ENCODE results near the gene CDC40.
"Not testable (repeated sequence)": the region's sequence is repeated elsewhere in the genome, so short reads cannot be mapped to it uniquely, and the experiment has no call there.

Gene CDC40

DNA sequence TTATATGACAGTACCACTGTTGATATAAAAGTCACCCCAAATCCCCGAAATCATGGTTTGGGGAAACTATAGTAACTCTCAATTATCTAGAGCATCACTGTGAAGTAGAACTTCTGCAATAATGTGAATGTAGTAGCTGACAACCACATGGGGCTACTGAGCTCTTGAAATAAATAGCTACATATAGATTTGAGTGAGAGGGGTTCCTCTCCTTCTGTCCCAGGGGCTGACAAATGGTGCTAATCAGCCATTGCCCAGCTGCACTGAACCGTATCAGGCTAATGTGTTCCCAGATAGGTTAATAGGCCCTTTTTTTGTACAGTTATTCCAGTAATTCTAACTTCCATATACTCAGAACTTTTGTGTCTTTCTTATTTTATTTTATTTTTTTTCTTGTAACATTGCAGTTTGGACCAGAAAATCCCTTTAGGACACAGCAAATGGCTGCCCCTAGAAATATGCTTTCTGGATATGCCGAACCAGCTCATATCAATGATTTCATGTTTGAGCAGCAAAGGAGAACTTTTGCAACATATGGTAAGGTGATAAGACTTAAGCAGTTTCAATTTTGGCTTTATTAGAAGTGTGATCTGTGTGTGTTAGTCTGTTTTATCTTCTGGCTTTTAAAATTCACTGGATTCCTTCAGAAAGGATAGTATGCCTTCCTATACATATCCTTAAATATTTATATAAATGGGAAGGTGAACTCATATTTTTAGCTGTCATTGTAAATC lies 21.1 kb downstream of the CDC40 start:
- peak; percentile 61 for DNase-seq

DNA sequence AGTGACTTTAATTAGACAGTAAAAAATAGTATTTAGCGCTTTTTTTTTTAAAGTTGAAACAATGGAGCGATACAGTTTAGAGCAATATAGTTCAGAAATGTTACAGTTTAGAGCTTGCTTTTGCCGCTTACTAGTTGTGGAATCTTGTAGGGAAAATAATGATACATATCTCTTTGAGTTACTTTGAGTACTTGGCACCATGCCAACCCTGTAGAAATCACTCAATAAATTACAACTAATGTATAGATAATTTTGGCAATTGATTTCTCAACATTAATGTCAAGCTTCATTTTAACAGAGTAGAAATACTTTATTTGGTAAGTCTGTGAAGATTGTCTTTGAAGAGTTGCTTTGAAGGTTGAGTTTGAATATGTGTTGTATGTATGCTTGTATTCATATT lies 27.4 kb downstream of the CDC40 start:
- no peak for DNase-seq

DNA sequence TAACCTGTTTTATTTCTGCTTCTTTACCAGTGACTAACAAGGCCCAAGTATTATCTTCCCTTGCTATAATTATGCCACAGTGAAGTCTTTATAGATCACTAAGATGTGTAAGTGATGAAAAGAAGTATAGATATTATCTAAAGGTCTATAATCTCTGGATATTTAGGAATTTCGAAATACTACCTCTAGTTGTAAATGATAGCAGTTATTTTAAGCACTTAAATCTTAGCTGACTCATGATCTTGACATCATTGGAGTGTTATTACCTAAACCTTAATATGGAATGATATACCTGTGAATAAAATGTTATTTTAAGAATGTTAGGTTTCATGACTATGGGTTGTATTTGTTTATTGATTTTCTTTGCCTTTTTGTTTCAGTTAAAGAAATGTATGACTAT lies 31.5 kb downstream of the CDC40 start:
- no peak for DNase-seq

DNA sequence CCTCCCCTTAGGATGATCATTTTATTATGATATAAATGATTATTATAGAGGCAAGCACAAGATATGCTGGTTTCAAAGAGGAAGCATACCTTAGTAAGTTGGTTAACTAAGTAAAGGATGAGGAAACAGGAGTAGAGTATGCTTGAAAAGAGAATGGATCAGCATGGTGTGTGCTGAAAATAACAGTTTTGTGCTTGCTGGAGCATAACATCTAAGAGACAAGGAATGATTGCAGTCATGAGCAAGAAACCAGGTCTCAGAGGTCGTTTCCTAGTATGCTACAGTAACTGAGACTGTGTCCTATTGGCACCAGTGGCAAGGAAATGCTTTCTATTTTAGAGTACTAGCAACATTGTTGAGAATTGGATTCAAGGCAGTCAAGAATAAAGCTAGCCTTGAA lies 34.1 kb downstream of the CDC40 start:
- no peak for DNase-seq

DNA sequence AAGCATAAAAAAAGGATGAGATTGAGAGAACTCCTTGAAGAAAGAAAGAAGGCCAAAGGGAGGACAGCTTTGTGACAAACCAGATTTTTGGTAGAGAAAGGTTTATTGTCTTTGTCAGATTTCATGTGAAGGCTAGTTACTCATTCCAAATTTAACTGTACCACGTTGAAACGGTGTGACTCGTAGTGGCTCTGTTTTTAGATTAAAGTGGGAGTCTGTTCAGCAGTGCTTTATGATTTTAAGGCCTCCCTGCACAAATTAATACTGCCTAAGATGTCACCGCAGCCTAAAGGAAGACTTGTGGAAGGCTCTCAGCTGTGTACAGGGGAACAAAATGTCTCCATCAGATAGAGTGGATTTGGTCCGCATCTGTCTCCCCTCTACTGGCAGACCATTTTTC lies 35.9 kb downstream of the CDC40 start:
- DNase-seq: no peak

DNA sequence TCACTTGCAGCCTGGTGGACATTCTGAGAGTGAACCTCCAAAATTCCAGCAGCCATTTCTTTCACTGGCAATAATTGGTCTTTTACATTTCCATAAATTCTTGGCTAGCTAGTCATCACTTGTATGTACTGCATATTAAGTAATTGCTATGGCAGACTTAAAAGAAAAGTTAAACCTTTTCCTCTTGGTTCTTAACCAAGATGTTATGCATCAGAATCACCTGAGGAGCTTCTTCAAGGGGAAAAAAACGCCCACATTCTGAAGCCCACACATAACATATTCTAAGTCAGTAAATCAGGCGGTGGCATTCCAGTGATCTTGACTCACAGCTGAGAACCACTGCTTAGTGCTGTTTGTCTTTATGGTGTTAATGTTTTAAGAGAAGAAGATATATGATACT lies 37.0 kb downstream of the CDC40 start:
- no peak for DNase-seq

DNA sequence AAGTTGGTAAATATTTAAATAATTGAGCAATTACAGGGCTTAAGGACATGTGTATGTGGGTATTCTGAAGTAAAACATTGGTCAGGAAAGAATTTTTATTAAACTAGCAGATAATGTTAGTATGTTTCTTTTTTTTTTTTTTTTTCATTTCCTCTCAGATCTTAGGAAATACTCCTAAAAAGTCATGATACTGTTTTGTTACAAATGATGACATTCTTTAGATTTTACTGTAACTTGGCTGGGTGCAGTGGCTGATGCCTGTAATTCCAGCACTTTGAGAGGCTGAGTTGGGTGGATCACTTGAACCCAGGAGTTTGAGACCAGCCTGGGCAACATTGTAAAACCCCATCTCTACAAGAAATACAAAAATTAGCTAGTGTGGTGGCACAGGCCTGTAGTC lies 41.5 kb downstream of the CDC40 start:
- no peak for DNase-seq

DNA sequence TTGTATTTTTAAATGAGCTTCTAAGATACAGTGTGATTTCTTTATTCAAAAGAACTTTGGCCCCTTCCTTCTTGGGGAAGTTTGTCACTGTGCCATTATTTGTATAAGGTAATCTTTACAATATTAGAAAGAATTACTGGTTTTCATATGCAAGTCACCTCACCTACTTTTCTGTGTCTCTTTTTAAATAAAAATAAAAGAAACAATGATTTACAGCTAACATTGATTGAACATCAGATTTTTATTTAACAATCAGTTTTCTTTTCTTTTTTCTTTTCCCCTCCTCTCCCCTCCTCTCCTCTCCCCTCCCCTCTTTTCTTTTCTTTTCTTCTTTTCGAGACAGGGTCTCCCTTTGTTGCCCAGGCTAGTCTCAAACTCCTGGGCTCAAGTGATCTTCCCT lies 46.0 kb downstream of the CDC40 start:
- no peak for DNase-seq

DNA sequence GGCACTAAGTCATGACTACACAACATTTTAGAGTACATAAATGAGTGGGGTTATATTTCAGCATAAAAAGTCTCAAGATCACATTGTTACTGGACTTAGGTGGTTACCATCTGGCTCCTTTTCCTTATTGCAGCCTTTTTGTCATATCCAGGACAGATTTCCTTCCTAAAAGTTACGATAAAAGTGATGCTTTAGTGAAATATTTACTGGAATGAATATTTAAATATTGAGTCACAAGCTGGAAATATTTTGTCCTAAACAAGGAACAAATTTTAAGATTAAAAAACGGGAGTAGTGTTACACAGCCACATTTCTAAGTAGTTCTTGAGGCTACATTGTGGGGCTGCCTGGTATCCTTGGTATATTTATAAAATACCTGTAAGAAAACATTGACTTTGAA lies 52.2 kb downstream of the CDC40 start:
- DNase-seq: no peak

DNA sequence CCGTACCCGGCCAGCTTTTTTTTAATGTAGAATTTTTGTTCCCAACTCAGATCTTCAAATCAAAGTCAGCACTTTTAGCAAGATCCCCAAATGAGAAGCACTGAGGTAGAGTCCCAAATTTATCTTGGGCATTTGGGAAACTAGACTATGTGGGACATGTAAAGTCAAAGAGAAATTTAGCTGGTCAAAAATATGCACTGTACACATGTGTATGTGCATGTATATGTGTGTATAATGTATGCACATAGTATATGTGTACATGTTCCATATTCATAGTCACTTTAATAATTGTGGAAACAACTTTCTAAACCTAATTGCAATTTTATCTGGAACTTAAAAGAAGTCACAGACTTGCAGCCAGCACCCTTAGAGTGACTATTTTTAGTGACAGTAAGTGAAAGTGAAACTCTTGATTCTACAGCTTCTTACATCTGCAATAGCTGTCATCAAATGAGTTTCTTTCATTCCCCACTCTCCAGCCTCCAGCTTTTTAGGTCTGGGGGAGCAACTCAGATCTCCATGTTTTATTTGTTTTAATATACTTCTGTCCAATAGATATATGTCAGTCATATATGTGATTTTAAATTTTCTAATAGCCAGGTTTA lies 53.6 kb downstream of the CDC40 start:
- DNase-seq: peak; percentile 40

DNA sequence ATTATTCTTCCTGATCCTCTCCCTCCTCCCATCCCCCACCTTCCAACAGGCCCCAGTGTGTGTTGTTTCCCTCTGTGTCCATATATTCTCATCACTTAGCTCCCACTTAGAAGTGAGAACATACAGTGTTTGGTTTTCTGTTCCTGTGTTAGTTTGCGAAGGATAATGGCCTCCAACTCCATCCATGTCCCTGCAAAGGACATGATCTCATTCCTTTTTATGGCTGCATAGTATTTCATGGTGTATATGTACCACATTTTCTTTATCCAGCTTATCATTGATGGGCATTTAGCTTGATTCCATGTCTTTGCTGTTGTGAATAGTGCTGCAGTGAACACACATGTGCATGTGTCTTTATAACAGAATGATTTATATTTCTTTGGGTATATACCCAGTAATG lies 55.8 kb downstream of the CDC40 start:
- not testable (repeated sequence) for DNase-seq

DNA sequence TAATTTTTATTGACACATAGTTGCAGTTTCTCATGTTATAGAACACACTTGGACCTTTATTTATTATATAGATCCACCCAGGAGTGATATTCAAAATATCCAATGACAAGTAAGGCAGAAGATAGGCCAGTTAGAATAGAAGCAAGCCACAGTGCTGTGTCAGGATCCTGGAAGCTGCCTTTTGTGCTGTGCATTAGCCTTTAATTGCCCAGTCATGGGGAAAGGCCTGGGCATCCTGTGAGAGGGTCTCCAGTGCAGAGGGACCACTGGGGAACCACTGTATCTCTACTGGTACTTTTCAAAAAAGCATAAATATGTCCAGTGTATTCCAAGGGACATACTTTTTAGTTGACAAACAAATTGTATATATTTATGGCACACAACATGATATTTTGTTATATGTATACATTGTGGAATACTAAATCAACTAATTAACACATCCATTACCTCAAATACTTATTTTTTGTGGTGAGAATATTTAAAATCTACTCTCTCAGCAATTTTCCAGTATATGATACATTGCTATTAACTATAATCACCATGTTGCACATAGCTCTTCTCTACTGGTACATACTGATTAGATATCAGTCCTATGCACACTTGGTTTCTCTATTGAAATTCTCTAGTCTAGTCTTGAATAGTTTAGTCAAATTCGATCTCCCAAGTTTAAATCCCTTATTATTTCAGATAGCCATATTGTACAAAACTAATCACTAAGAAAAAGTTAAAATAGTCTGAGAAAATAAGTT lies 59.5 kb downstream of the CDC40 start:
- DNase-seq: peak; percentile 66

DNA sequence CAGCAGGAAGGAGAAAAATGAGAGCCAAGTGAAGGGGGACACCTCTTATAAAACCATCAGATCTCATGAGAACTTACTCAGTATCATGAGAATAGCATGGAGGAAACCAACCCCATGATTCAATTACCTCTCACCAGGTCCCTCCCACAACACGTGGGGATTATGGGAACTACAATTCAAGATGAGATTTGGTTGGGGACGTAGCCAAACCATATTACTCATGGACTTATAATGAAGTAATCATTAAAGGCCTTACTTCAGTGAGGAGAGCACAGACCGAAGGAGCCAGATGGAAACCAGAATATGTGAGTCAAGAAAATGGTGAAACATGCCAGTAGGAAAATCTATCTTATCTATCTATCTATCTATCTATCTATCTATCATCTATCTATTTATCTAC lies 64.4 kb downstream of the CDC40 start:
- not testable (repeated sequence) for DNase-seq

DNA sequence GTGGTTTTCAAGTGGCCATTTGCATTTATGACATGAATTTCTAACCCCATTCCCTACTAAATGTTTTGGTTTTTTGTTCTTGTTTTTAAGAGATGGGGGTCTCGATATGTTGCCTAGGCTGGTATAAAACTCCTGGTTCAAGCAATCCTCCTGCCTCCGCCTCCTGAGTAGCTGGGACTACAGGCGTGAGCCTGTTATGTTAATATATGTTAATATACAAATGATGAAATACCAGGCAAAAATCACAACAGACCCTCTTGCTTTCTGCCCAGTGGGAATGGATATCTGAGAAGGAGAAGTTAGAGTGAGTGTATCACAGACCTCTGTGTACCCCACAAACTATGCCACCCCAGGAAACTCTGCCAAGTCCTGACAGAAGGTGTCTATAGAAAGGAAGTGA lies 66.2 kb downstream of the CDC40 start:
- no peak for DNase-seq

DNA sequence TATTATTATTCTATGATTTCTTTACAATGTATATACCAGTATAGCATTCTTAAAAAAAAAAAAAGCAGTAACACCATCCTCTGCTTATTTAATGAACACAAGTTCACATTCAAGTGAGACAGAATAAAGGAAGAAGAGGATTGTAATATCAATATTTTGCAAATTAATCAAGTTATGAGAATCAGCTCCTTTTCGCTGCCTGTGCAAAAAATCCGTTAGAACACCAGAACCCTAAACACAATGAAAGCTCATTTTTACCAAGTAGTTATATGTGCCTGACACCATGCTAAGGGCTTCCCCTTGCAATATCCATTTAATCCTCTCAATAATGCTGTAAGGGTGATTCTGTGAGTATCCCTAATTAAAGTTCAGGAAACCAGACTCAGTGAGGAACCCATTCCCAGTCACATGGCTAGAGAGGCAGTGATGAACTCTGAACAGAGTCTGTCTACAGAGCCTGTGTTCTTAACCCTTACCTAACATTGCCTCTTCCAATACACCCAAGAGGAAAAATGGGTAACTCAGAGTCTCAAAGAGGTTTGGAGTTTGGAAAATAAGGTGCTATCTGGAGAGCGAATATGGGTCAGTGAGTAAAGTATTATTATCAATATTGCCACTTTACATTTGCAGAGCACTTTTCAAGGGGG lies 66.8 kb downstream of the CDC40 start:
- DNase-seq: no peak

DNA sequence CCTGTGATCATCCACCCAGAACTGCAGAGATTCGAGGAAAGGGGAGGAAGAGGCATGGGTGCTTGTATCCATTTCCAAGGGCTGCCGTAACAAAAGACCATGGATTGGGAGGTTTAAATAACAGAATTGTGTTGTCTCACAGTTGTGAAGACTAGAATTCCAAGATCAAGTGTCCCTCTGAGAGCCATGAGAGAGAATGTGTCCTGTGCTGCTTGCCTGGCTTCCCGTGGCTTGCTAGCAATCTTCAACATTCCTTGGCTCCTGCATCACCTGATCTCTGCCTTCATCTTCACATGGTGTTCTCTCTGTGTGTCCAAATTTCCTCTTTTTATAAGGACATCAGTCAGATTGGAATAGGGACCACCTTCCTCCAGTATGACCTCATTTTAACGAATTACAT lies 69.8 kb downstream of the CDC40 start:
- DNase-seq: no peak

DNA sequence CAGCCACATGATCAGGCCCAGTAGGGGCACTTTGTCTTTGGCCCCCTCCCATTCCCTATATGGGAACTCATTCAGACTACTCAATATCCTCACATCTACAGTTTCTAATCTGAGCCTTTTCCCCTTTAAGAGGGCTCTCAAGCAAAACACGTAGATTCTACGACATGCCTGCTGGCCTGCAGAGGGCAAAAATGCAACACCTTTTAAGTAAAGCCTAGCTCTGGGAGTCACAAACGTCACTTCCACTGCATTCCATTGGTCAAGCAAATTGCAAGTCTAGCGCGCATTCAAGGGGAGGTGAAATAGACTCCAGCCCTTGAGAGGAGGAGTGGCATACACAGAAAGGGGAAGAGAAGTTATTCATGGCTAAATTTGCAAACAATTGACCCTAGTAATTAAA lies 70.6 kb downstream of the CDC40 start:
- DNase-seq: no peak

DNA sequence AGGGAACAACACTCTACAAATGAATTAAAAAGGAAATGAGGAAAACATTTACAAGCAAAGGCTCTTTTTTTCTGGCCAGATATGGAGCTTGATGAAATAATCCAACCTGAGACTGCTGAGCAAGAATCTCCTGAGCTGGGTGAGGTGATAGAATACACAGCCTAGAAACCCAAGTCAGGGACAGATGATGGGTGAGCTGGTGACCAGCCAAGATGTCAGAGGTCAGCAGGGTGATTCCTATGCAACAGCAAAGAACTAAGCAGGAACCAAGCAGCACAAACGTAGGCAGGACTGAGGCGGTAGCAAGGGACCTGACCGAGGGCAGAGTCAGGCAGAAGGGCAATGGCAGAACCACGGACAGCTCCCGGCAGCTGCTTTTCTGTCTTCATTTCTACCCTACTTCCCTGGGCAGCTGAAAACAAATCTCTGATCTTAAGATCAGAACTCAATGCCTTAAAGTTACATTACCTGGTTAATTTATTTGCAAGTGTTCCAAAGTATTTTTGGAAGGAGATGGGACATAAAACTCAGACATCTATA lies 75.1 kb downstream of the CDC40 start:
- DNase-seq: peak; percentile 61

DNA sequence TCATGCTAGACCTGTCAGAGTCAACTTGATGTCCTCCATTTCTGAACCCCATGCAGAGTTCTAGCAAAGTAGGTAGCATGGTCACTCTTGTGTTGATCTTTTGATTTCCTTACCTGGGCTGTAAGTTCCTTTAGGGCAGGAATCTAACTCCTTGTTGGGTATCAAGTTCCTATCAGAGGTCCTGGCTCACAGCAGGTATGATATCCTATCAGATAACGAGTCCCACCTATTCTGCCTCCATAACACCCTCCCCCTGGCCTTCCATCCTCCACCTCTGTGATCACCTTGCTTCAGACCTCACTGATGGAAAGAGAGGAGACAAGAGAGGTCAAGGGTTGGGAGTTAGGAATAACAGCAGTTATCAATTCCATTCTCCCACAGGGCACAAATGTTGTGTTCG lies 76.1 kb downstream of the CDC40 start:
- no peak for DNase-seq

DNA sequence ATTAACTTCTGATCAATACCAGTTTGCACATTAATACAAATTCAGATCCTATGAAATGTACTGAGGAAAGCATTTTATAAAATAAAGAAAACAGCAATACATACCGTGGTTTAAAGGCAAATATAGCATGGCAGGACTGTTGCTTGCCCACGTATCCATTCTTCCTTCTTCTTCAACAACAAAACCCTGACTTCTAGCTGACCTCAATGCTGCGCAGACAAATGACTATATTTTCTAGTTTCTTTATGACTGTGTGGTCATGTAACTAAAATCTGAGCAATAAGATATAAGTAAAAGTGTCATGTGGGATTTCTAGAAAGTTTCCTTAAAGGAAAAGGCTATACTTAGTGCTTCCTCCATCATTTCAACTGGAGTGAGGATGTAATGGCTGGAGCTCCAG lies 85.0 kb downstream of the CDC40 start:
- DNase-seq: no peak

DNA sequence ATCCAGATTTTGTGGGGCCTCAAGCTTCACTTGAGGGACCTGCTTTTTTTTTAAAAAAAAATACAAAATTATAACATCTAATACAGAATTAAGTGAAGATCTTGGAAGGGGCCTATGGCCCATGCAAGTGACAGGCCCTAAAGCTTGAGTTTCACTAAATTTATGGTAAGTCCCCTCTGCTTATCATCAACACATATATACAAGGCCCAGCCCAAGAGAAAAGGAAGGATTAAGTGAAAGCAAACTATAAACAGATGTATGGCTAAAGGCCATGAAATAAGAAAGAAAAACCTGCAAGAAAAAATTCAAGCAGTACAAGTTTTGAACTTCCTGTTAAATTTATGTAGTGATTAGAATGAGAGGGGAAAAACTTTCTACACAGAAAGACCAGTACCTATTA lies 86.8 kb downstream of the CDC40 start:
- no peak for DNase-seq

DNA sequence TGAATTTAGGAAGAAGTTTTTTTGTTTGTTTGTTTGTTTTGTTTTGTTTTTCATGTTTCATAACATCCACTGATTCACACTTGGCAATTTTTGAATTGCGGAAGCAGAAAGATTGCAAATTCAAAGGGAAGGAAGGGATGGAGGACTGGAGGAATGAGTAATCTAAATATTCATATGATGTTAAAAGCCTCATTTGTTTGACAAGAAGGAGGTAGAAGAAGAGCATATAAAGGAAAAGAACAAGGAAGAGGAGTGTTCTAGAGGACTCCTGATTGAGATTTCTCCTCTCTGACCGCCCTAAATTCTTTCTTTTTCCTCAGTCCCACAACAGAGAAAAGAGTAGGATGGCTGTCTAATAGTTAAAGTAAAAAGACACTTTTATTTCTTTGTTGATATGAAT lies 89.4 kb downstream of the CDC40 start:
- DNase-seq: no peak

DNA sequence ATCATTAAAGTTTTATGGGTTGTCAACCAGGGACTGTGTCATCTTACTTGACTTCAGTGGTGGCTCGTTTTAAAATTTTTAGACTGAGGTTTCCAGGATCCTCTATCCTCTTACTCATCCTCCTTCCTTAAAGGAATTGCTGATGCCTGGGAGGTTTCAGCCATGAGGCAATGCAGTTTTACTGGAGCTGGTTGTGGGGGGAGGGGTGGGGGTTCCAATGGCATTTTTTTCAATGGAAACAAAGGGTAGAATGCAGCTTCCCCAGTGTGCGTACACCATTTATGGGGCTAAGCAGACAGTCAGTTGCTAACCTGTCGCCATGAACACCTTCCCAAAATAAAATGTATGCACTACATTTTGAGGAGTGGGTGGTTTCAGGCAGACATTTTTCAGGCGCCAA lies 89.9 kb downstream of the CDC40 start:
- no peak for DNase-seq

DNA sequence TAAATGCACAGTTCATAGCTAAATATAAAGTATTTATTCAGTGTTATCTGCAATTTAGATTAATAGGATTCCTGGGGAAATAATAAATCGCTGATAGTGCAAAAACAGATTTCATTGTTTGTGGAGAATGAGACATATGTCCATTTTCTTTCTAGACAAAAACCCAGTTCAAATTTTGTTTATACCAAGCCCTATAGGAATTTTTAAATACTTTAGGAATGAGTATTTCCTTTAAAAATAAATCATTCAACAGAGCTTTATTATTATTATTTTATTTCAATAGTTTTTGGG lies 91.5 kb downstream of the CDC40 start:
- no peak for DNase-seq

Measured in hematopoietic multipotent progenitor cell treated with erythropoietin and hydrocortisone succinate and interleukin-3 and kit ligand, for 4 days (in vitro differentiated cells).